HG03558 (cell line): ENCODE measurements around the gene TNNI2.

Experiments
- ATAC-seq: cut with Tn5 transposase; IDR thresholded peaks from one replicate; pipeline ENCODE4 v1.9.1; 2021; ENCODE audit warnings: moderate number of reproducible peaks; ENCODE audit not compliant: unreplicated experiment; ENCODE audit errors: extremely low read depth

Gene TNNI2

DNA sequence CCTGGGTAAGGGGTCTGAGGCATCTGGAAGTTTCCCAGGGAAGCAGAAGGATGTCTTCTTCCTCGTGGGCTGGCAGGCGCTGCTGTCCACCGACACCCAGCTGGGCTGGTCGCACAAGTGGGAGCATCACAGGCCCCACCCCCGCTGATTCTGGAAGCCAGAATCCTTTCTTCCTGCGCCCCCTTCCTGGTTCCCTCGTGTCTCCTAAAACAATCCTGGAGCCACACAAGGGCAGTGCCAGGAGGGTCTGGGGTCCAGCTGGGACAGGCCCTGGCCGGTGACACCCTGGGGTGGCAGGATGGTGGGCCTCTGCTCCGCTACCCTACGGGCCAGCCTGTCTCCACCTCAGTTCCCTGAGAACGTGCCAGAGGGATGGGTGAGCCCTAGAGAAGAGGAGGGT, 18.3 kb downstream of the TNNI2 start:
- no peak for ATAC-seq

- no peak for ATAC-seq
Observed at GRCh38 chr11:1858154-1858553, 19.4 kb downstream of the TNNI2 start.

DNA sequence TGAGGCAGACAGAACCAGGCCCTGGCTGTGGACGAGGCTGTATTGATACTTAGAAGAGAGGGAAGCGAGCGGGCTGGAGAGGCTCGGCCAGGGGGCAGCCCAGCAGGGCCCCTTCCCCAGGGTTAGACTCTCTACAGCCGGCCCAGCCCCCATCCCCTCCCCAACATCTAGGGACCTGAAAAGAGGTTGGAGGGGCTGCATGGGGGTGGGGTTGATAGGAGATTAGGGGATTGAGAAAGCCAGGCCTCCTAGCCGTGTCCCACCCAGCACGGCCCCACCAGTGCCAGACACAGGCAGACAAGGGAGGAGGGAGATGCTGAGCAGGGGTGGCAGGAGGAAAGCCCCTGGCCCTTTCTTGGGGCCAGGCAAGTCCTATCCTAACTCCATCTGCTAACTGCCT, 19.8 kb downstream of the TNNI2 start:
- ATAC-seq: no peak

DNA sequence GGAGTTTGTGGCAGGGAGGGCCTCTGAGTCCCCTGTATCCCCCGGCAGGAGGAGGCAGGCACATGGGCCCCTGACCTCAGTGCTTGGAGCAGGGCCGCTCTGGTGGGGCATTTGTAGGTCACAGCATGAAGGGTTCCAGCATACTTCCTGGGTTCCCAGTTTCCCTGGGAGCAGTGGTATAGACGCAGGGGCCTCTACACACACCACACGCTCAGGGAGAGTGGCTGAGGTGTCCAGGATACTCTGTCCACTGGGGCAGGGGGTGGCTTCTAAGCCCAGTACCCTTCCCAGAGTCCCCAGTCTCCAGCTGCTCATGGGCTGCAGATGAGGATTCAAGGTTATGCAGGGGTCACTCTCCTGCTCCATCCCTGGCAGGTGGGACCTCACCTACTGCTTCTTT, 20.2 kb downstream of the TNNI2 start:
- ATAC-seq: no peak

GRCh38 chr11:1860108-1860507, 21.3 kb downstream of the TNNI2 start:
- no peak for ATAC-seq

DNA sequence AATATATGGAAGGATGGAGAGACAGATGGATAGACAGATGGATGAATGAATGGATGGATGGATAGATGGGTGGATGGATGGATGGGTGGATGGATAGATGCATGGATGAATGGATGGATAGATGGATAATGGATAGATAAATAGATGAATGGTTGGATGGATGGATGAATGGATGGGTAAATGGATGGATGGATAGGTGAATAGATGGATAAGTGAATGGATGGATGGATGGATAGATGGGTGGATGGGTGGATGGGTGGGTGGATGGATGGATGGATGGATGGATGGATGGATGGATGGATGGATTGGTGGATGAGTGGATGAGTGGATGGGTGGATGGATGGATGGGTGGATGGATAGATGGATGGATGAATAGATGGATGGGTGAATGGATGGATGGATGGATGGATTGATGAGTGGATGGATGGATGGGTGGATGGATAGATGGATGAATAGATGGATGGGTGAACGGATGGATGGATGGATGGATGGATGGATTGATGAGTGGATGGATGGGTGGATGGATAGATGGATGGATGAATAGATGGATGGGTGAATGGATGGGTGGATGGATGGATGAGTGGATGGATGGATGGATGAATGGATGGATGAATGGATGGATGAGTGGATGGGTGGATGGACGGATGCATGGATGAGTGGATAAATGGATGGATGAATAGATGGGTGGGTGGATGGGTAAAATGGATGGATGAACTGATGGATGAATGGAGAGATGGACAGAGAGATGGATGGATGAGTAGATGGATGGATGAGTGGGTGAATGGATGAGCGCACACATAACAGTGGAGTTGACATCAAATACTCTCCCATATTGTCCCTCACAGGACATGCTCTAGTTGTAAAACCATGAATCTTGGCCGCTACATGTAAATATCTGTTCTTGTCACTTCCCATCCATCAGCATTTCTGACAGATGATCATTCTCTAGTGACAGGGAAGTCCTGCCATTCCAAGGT, 22.9 kb downstream of the TNNI2 start:
- no peak for ATAC-seq

- no peak for ATAC-seq
Observed at GRCh38 chr11:1862588-1863351, 24.0 kb downstream of the TNNI2 start.

- no peak for ATAC-seq
Observed at GRCh38 chr11:1863352-1864216, 24.8 kb downstream of the TNNI2 start.

- ATAC-seq: no peak
Observed at GRCh38 chr11:1864231-1864630, 25.4 kb downstream of the TNNI2 start.

- no peak for ATAC-seq
Observed at GRCh38 chr11:1864831-1865665, 26.3 kb downstream of the TNNI2 start.

DNA sequence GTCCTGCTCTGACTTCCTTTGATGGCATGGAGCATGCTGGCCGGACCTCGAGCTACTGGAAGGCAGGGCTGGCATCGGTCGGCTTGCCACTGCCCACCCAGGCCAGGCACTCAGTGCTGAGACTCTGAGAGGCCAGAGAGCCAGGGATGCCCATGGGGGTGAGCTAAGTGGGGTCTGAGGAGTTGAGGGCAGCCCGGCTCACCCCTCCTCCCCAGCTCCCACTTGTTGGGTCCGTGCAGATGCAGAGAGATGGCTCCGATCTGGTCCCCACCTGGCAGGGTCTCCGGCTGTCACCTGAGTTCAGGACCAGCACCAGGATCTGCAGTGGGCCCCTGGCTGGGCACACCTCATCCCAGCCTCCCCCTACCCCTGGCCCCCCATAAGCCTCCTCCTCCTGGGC, 27.4 kb downstream of the TNNI2 start:
- no peak for ATAC-seq

GRCh38 chr11:1866776-1867175, 28.0 kb downstream of the TNNI2 start:
- ATAC-seq: no peak

GRCh38 chr11:1867381-1867780, 28.6 kb downstream of the TNNI2 start:
- ATAC-seq: no peak

DNA sequence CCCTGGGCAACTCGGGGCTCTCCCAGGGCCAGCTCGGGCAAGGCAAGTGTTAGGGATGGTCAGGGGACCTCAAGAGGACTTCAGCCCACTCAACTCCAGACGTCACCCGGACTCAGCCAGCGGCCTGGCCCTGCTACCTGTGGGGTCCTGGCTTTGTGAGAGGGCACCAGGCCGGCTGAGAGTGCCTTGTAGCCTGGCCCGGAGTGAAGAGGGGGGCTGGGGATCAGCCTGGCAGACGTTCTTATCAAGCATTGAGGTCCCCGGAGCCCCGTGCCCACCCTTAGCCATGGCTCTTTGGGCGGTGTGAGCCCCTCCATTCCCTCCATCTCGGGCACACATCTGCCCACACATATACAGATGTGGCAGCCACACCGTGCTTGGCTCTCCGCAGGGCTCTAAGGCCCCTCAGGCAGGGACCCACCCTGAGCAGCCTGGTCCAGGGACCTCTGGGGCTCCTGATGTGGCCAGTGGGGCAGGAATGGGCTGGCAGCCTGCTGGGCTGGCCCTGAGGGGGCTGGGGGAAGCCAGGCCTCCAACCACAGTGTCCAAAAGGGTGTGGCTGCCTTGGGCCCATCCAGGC, 29.4 kb downstream of the TNNI2 start:
- ATAC-seq: no peak

GRCh38 chr11:1868636-1869291, 30.0 kb downstream of the TNNI2 start:
- no peak for ATAC-seq

GRCh38 chr11:1869427-1870325, 30.9 kb downstream of the TNNI2 start:
- ATAC-seq: no peak

DNA sequence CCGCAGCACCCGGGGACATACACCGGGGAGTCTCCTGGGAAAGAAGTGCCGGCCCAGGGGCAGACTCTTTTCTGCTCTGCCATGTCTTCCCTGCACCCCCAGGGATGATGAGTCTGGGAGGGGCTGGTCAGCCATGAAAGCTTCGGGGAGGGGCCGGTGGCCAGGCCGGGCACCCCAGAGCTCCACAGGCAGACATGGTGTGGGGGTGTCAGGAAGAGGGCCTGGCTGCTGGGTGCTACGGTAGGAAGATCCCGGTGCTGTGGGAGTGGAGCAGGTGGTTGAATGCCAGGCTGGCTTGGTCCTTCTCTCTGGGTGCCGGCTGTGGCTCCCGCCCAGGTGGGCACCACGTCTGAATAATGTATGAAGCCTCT, 31.5 kb downstream of the TNNI2 start:
- no peak for ATAC-seq
